ENCODE measurements around the gene SASH1.

The SASH1 gene

GRCh38 chr6:148342350-148343046 lies at the start of gene SASH1:
Gene SASH1 (plus strand): TSS chr6:148342838. CDS start chr6:148343068, 230 bp downstream.
- DNase-seq = peak; percentile 63

GRCh38 chr6:148293181-148293995 lies 49.2 kb upstream of the SASH1 start:
- DNase-seq = no peak

DNA sequence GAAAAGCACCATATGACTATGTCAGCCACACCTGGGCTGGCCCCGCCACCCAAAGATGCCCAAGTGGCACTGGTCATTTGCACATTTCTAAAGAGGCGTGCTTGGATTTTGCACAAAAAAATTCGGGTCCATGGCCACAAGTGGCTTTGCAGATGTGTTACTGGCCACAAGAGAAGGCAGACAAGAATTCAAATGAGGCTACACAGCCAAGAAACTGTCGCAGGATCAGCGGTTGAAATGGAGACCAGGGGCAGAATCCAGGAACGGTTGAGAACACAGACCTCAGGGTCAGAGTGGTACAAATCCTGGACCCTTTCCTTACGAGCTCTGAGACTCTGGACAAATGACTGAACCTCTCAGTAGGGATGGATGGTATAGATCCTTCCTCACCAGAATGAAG lies 48.6 kb upstream of the SASH1 start:
- DNase-seq = no peak

- no peak for DNase-seq
These were observed 47.3 kb upstream of the SASH1 start for GRCh38 chr6:148295261-148295887.

DNA sequence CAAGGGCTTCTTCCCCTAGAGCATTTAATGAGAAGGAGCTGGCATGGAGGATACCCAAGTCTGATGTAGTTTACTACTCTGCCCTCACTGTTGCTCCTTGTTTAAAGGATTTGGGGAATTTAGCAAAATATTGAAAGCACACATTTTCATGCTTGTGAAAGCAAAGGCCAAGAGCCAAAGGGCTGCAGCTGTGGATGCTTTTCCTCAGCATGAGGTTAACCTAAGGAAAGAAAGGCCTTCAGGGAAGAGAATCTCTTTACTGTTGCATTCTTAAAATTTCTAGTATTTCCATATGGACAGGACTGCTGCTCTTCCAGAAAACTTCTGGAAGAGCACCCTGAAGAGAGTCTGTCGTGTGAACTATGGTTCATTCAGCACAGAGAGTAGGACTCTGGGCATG lies 45.9 kb upstream of the SASH1 start:
- no peak for DNase-seq

DNA sequence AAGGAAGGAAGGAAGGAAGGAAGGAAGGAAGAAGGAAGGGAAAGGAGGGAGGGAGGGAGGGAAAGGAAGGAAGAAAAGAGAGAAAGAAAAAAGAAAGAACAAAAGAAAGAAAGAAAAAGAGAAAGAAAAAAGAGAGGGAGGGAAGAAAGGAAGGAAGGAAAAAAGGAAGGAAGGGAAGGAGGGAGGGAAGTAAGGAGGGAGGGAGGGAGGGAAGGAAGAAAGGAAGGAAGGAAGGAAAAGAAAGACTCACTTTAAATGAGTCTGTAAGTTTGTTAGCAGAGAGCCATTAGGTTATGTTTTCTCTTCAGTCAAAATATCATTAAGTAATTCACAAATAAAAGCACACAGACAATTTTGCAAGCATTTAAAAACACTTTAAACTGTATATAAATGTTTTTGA lies 44.0 kb upstream of the SASH1 start:
- DNase-seq = no peak

DNA sequence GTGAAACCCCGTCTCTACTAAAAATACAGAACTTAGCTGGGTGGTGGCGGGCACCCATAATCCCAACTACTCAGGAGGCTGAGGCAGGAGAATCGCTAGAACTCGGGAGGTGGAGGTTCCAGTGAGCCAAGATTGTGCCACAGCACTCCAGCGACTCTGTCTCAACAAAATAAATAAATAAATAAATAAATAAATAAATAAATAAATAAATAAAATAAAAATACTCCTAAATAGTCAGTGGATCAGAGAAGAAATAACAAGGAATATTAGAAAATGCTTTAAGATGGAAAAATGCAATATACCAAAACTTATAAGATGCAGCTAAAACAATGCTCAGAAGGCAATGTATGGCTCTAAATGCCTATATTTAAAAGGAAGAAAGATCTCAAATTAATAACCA lies 39.0 kb upstream of the SASH1 start:
- DNase-seq = no peak

GRCh38 chr6:148304976-148305375 lies 37.7 kb upstream of the SASH1 start:
- no peak for DNase-seq

DNA sequence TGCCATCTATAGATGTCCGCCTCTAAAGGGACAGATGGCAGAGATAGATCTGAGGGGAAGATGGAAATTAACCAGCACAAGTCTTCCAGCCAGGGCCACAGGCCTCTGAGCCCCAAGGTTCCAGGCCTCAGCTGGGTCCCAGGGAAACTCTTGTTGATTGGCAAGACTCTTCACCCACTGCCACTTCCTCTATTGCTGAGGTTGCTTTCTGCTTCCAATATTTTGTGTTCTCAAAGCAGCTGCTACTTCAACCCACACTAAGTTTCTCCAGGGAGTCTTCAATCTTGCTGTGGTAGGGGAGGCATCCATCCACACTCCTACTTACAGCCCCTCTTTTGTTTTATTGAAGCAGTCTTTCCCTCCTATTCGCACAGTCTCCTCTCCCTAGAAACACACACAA lies 36.4 kb upstream of the SASH1 start:
- DNase-seq = no peak

DNA sequence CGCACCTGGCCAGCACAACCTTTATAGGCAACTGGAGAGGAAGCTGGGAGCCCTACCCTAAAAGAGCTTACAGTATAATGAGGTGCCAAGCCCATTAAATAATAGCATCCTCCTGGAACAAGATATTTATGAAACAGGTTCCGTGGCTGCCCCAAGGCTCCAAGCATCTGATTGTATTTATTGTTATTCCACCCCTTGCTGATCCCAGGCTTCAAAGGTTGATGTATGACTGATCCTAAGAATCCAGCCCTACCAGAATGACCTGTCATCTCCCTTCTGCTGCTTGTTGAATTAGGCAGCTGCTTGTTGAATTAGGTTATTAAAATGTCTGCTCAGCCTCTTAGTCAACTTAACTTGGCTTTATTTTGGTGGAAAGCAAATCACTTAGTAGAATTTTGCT lies 35.2 kb upstream of the SASH1 start:
- DNase-seq = no peak

GRCh38 chr6:148309301-148309700 lies 33.3 kb upstream of the SASH1 start:
- no peak for DNase-seq

GRCh38 chr6:148311966-148312669 lies 30.5 kb upstream of the SASH1 start:
- DNase-seq = no peak

- peak; percentile 91 for DNase-seq
These were observed 29.1 kb upstream of the SASH1 start for GRCh38 chr6:148313488-148313887.

GRCh38 chr6:148316308-148316707 lies 26.3 kb upstream of the SASH1 start:
- DNase-seq = no peak

- DNase-seq = no peak
These were observed 25.6 kb upstream of the SASH1 start for GRCh38 chr6:148317051-148317450.

DNA sequence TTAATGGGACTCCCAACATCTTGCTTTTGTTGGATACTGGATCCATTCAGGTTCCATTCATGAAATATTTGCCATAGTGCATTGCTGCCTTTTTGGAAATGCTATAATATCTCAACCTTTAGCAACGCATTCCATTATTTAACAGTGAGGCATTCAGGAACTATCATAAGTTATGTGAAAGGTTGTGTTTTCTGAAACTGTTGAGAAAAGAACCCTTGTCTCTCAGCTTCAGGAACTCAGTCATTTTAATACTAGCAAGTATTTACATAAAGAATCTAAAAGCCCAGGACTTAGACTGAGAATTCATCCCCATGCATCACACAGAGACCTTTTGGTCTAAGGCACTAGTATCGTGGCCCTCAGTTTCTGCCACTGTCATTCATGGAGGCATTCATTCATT lies 24.9 kb upstream of the SASH1 start:
- DNase-seq = no peak

DNA sequence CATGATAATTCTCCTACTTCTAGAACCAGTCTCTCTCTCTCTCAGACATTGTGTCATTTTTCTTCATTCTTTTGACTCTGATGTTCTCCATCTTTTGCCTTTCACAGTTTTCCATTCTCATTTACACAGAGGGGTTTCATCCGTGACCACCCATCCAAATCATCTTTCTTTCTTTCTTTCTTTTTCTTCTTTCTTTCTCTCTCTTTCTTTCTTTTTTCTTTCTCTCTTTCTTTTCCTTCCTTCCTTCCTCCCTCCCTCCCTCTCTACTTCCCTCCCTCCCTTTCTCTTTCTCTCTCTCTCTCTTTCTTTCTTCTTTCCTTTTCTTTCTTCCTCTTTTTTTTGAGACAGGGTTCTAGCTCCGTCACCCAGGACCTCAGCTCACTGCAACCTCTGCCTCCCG lies 19.9 kb upstream of the SASH1 start:
- DNase-seq = no peak

- DNase-seq = no peak
These were observed 19.3 kb upstream of the SASH1 start for GRCh38 chr6:148323344-148323743.

- DNase-seq = no peak
These were observed 18.2 kb upstream of the SASH1 start for GRCh38 chr6:148324297-148324985.

GRCh38 chr6:148325316-148326068 lies 17.1 kb upstream of the SASH1 start:
- no peak for DNase-seq

DNA sequence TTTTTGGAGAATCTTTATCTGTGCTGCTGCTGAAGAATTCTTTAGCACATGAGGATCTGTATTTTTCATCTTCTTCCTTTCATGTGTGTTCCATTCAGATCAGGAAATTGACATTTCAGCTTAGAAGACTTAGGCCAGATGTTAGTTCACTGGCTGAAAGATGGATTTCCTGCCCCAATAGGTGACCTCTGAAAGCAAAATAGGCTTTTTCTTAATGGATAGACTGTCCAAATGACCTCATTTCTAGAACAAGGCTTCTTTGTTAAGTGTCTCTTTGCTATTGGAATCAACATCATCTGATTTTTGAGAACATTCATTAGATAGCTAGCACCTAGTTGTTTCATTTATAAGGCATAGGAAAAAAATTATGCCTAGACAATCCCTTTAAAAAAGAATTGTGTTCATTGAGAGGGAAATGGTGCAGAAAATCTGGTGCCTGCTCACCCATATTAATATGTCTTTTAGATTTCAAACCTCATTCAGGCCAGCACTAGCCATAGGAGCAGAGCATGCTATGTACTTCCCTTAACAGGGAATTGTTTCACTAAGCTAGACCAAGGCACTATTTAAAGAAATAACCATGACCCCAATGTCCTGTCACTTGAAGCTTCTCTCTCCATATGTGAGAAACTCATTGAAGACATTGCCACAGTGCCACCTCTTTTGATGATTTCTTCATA lies 13.6 kb upstream of the SASH1 start:
- DNase-seq = no peak
